NCI-H2029 (cell line): Measurements from ENCODE around the gene JAGN1.
"Not testable (repeated sequence)": the region's sequence is repeated elsewhere in the genome, so short reads cannot be mapped to it uniquely, and the experiment has no call there.

Experiments
- DNase-seq: peaks from one replicate; lab custom pipeline; 2025; lab: John Stamatoyannopoulos, UW

The JAGN1 gene

DNA sequence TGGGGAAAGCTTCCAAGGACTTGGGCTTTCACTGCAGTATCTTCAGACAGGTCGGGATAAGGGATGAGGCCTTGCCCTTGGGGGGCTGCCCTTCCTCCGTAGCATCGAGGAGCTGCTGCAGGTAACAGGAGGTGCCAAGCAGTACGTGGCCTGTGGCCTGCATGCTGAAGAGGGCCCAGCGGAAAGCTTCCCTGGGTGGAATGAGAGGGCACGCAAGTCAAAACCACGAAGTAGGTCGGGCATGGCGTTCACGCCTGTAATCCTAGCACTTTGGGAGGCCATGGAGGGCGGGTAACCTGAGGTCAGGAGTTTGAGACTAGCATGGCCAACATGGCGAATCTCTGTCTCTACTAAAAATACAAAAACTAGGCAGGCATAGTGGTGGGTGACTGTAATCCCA, 23.3 kb upstream of the JAGN1 start:
- no peak for DNase-seq

DNA sequence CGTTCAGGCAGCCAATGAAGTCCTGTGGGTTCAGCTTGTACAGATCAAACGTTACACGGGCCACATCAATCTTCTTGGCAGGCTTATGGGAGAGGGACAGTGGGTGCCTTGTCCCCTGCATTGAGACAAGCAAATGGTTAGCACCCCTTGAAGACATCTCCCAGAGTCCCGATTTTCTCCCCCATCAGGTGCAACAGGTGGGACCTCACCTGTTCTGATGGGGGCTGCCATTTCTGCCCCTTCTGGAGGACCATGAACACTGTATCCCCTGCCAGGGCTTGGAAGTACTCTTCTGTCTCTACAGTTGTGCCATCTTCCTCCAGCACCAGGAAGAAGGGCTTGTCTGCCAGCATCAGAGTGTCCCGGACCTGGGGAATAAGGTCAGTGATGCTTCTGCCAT, 20.5 kb upstream of the JAGN1 start:
- no peak for DNase-seq

DNA sequence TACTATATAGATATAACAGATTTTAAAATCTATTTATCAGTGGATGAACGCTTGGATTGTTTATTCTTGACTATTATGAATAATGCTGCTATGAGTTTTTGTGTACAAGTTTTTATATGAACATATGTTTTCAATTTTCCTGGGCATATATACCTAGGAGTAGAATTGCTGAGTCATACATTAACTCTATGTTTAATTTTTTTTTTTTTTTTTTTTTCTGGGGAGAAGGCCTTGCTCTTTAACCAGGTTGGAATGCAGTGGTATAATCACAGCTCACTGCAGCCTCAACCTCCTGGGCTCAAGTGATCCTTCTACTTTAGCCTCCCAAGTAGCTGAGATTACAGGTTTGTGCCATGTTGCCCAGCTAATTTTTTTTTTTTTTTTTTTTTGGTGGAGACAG, 19.4 kb upstream of the JAGN1 start:
- DNase-seq: no peak

DNA sequence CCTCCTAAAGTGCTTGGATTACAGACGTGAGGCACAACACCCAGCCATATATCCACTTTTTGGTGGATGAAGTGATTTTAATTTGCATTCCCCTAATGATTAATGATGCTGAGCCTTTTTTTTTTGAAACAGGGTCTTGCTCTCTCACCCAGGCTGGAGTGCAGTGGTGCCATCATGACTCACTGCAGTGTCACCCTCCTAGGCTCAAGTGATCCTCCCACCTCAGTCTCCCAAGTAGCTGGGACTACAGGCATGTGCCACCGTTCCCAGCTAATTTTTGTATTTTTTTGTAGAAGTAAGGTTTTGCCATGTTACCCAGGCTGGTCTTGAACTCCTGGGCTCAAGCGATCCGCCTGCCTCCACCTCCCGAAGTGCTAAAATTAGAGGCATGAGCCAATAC, 18.3 kb upstream of the JAGN1 start:
- DNase-seq: not testable (repeated sequence)

DNA sequence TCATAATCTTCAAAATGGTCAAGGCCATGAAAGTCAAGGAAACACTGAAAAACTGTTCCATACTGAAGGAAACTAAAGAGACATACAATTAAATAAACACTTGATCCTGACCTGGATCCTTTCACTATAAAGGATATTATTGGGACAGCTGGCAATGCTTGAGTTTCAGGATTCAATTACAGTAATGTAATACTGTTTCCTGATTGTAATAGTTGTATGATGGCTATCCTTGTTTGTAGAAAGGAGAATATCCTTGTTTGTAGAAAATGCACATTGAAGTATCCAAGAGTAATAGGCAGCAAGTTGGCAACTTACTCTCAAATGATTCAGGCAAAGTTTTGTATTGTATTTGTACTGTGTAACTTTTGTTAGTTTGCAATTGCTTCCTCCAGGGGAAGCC, 15.0 kb upstream of the JAGN1 start:
- peak; percentile 90 for DNase-seq

DNA sequence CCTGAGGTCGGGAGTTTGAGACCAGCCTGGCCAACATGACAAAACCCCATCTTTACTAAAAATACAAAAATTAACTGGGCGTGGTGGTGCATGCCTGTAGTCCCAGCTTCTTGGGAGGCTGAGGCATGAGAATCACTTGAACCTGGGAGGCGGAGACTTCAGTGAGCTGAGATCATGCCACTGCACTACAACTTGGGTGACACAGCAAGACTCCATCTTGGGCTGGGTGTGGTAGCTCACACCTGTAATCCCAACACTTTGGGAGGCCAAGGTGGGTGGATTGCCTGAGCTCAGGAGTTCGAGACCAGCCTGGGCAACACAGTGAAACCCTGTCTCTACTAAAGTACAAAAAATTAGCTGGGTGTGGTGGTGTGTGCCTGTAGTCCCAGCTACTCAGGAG, 14.2 kb upstream of the JAGN1 start:
- DNase-seq: not testable (repeated sequence)

DNA sequence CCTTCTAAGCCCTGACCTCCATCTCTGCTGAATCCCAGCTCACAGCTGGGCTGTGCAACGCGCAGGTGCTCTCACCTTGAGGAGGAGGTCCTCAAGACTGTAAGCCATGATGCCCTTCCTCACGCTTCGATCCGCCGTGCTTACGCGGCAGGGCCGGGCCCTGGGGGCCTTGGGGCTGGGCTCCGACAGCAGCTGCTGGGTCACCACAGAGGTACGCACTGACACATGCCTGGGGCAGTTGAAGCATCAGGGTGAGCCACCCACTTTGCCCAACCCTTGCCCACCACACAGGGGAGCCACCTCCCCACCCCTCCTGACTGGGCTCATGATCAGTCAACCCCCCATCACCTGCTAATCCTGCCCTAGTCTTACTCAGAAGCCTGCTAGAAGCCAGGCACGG, 13.4 kb upstream of the JAGN1 start:
- DNase-seq: no peak

DNA sequence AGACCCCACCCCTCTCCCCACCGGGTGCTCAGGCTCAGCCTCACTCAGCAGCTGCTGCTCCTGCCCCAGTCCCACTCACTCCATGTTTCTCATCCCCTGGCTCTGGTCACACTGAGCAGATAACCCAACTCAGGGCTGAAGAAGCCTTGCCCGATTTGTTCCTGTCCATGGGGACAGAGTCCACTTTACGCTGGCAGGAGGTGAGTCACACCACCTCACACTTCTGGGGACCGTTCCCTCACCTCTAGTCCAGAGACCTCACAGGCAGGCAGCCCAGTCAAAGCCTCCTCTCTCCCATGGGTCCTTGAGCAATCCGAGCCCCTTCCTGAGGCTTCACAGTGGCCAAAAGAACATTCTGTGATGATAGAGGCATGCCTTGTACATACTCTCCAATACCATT, 11.7 kb upstream of the JAGN1 start:
- no peak for DNase-seq

DNA sequence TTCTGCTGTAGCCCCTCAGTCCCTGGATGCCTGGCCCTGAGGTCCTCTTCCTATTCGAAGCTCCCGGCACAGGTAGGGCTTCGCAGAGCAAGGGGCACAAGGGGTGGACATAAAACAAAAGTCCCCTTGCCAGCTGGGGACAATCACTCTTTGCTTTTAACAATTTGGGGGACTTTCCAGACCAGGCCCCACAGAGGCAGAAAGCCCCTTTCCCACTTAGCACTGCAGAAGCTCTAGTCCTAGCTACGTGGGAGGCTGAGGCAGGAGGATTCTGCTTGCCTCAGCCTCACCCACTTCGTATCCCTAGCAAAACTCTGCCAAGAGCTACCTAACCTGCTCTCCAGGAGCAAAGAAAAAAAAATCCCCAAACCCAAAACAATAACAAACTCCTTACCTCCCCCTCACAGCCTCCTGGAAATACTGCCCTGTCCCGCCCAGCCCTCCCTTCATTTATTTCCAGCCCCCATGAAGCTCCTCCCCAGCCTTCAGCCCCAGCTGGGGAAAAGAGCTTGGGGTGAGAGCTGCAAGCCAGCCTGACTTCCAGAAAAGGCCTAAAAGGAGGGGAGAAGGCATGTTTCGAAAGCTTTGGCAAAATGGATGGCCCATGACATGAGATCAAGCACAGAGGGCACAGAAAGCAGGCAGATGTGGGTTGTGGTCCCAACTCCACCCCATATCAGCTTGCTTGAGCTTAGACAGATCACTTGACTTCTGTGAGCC, 10.4 kb upstream of the JAGN1 start, which contains the start of gene CIDEC:
CIDEC (minus strand) TSS at position 424 of the 720 bp plus-strand sequence. CDS start 1,767 bp downstream, outside the sequence.
- DNase-seq: no peak

DNA sequence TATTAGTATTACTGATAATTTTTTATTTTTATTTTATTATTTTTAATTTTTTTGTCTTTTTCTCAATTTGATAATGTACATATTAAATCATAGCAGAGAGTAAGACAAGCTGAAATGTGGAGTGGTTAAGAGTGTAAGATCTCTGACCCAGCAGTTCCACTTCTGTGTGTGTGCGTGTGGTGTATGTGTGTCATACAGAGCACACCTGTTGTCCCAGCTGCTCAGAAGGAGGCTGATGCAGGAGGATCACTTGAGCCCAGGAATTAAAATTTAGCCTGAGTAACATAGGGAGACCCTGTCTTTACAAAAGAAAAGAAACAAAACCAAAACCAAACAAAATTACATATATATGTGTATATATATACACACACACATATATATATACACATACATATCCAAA, 9.0 kb upstream of the JAGN1 start:
- DNase-seq: no peak

DNA sequence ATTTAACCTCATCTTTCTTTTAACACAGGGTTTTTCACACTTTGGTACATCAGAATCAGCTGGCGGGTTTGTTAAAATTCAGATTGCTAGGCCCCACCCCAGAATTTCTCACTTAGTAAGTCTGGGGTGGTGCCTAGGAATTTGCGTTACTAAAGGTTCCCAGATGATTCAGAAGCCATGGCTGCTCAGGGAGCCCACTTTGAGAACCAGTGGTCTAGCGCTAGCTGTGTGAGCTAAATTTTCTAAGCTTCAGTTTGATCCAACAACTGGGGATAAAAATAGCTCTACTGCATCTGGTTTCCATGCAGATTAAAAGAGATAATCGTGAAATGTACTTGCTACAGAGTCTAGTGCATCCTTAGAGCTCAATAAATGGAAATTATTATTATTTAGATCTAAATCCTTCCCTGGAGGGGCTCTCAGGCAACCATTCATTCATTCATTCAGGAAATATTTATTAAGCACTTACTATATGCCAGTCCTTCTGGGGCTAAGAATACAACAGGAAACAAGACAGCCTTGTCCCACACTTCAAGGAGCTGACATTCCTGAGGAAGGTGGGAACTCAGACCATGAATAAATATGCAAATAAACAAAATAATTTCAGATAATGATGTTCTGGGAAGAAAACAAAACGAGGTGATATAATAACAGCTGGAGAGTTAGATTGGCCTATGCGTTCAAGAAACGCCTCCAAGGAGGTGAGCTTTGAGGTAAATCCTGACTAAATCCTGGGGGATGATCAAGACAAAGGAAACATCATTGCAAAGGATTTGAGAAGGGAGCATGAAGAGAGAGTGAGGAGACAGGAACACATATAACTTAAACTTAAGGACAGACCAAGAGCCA, 6.5 kb upstream of the JAGN1 start:
- DNase-seq: no peak

DNA sequence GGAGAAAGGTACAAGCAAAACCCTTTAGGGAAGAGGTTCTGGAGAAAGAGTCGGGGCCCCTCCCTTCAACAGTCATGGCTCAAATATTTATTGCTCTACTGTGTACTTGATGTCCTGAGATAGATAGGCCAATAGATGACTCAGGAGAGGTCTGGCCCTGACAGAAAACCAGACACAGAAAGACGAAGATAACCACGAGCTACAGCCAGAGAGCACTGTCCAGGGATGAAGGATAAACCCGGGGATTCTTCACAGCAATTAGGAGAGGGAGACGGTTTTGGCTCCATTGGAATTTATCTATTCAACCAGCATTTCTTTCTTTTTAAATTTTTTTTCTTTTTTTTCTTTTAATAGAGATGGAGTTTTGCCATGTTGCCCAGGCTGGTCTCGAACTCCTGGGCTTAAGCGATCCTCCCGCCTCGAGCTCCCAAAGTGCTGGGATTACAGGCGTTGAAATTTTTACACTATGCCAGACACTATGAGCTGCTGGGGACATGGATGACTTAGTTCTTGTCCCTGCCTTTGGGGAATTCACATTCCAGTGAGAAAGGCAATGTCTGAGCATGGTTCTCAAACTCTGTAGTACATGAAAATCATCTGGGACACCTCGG, 5.8 kb upstream of the JAGN1 start:
- DNase-seq: no peak

DNA sequence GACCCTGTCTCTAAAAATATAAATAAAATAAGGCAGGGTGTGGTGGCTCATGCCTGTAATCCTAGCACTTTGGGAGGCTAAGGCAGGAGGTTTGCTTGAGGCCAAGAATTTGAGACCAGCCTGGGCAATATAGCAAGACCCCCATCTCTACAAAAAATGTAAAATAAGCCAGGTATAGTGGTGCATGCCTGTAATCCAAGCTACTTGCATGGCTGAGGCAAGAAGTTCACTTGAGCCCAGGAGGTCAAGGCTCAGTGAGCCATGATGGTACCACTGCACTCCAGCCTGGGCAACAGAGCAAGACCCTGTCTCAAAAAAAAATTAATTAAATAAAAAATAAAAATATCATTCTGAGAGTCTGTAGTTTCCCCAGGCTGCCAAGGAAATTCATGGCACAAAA, 4.1 kb upstream of the JAGN1 start:
- no peak for DNase-seq

DNA sequence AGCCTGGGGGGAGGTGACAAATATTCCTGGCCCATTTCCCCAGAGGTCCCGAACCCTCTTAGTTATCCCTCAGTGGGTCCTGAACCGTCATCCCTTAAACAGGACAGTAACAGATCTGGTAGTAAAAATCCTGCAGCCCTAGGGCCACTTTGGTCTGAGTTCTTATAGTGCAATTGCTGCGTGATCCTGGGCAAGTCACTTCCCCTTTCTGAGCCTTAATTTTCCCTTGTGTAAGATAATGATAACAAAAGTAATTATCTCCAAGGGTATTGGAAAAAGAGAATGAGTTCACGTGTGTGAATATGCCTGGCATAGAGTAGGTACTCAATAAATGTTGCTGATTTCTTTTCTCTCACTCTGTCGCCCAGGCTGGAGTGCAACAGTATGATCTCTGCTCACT, 2.9 kb upstream of the JAGN1 start:
- DNase-seq: no peak

DNA sequence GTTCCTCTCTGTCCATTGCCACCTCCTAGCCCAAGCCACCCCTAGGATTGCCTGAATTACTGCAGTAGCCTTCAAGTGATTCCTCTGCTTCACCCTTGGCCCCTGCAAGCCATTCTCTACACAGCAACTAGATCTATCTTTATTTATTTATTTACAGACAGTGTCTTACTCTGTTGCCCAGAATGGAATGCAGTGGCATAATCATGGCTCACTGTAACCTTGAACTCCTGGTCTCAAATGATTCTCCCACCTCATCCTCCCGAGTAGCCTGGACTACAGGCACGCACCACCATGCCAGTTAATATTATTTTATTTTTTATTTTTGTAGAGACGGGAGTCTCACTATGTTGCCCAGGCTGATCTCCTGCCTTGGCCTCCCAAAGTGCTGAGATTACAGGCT, 1.9 kb upstream of the JAGN1 start:
- no peak for DNase-seq

DNA sequence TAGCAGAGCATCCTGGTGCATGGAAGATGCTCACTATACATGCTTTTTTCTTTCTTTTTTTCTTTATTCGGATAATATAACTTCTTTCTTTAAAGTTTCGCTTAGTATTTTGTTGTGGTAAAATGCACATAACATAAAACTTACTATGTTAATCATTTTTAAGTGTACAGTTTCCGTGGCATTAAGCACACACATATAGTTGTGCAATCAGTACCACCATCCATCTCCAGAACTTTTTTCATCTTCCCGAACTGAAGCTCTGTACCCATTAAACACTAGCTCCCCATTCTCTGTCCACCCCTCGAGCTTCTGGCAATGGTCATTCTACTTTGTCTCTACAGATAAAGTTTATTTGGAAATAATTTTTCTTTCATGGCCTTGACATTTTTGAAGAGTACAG, 1.0 kb upstream of the JAGN1 start:
- no peak for DNase-seq

DNA sequence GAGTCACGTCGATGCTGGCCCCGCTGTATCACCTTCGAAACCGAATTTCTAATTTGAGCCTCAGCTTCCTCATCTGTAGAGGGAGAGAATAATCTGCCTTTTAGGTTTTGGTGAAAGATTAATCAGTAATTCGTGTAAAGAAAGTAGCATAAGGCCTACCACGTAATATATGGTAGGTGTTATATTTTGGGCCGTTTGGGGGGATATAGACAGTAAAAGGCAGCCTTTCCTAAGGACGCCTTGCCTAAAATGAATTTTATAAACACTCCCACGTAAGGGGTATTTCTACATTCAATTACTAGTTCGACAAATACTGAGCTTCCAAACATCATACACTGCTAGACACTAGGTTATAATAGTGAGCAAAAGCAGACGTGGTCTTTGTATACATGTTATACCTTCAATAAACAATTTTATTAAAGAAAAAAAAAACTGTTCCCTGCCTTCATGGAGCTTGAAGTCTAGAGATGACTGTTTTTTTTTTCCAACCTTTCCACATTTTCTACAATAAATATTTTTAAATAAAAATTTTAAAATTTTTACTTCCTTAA, 737 bp downstream of the JAGN1 start:
- DNase-seq: no peak

DNA sequence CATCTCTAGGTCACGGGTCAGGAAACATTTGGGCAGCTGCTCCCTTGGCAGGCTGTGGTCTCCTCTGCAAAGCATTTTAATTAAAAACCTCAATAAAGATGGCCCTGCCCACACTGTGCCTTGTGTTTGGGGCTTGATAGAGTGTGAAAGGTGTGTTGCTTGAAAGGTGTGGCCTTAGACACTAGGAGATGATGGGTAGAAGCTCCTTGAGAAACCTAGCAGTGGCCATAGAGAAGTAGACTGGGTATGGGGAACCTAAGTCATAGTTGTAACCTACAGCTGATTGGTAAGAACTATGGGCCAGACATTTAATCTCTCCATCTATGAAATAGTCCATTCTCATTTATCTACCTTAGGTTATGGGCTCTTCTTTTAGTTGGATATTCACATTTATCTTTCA, 3.3 kb downstream of the JAGN1 start:
- DNase-seq: no peak

DNA sequence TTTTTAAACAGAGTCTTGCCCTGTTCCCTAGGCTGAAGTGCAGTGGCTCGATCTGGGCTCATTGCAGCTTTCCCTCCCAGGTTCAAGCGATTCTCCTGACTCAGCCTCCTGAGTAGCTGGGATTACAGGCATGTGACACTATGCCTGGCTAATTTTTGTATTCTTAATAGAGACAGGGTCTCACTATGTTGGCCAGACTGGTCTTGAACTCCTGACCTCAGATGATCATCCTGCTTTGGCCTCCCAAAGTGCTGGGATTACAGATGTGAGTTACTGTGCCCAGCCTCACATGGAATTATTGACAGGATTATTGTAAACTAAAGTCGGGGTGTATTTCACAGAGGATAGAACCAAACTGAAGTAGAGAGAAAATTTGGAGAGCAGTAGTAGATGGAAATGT, 5.3 kb downstream of the JAGN1 start:
- DNase-seq: not testable (repeated sequence)

DNA sequence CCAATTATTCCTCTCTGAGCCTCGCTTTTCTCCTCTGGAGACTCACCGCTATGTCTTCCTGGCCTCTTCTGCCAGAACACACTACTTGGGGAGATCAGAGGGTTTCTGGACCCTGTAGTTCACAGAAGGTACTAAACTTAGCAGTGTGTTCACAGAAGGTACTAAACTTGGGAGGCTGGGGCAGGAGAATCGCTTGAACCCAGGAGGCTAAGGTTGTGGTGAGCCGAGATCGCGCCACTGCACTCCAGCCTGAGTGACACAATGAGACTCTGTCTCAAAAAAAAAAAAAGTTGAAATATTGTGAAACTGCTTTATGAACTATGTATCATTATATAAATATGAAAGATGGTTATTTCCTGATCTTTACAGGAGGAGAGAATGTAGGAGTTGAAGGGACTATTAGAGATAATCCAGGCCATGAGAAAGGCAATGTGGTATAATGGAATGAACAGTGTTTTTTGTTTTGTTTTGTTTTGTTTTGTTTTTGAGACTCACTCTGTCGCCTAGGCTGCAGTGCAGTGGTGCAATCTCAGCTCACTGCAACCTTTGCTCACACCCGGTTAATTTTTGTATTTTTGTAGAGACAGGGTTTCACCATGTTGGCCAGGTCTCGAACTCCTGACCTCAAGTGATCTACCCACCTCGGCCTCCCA, 6.5 kb downstream of the JAGN1 start:
- DNase-seq: not testable (repeated sequence)

DNA sequence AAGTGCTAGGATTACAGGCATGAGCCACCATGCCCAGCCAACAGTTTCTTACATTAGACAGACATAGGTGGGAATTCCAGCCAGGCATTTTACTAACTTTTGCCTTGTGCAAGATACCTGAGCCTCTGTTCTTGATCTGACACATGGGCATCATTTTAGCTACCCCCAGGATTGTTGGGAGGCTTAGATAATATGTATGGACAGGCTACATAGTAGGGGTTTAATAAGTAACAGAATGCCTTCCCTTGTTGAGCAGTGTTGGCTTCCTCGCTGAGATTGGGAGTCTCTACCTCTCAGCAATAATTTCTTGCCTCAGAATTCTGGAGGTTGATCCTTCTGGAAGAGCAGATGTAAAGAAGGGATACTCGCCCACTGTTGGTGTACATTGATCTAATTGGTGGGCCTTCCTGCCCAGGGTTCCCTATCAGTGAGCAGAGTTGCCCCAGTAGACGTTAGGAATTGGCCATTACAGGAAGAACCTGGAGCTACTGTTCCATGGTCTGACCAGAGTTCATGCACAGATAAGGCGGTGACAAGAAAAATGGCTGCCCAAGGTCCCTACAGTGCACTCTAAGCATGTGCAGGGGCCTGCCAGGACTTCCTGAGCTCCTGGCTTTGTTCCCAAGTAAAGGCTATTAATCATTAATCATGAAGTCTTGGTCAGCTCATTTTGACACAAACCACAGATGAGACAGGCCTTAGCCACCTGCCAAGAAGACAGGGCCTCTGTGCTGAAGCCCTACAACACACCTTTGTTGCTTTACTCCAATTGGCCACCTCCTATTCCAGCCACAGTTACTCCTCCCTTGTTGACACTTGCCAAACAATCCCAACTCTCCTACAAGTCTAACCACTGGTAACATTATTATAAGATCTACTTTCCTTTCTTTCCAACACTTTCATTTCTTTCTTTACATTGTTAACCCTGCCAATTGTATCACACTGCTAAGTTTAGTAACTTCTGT, 7.3 kb downstream of the JAGN1 start:
- DNase-seq: peak; percentile 35
